Vagina (tissue), 2 donors: ENCODE results near the gene SELENOV. TPM values are rescaled to one million over a fixed set of nuclear protein-coding genes. Genes with fewer than 3 reads are reported as not detected.

ENCODE experiments used
- DNase-seq, 2 donors: peaks; one replicate each; pipeline ENCODE4 v3.0.0-alpha.2; 2017; ENCODE audit errors: extremely low spot score in 2 of 2
- H3K27ac ChIP-seq: fragments of 200-600 bp; sonication (generic); one replicate; pipeline ENCODE4 v1.5.1; 2019
- H3K27me3 ChIP-seq: fragments of 200-600 bp; sonication (generic); one replicate; pipeline ENCODE4 v1.5.1; 2019
- H3K36me3 ChIP-seq, 2 donors: fragments of 200-600 bp; sonication (generic); one replicate each; pipeline ENCODE4 v1.5.1; 2017 to 2019
- H3K4me1 ChIP-seq: fragments of 200-600 bp; sonication (generic); one replicate; pipeline ENCODE4 v1.5.1; 2019
- H3K4me3 ChIP-seq, 2 donors: fragments of 200-600 bp; sonication (generic); 1 replicate in 1 of 2; 2 replicates in 1 of 2; pipeline ENCODE4 v1.5.1; 2016 to 2019
- H3K9me3 ChIP-seq: fragments of 200-600 bp; sonication (generic); one replicate; pipeline ENCODE4 v1.5.1; 2019
- POLR2A ChIP-seq, 2 donors: fragments of 450-650 bp; IDR thresholded peaks; one replicate each; pipeline ENCODE4 v1.6.1; 2017; ENCODE audit warnings: antibody characterized with exemption in 2 of 2, mild to moderate bottlenecking in 2 of 2, moderate library complexity in 2 of 2
- POLR2AphosphoS5 ChIP-seq, 2 donors: sonication (generic); formaldehyde crosslinking; IDR thresholded peaks; one replicate each; pipeline ENCODE4 v1.9.0; 2017; ENCODE audit warnings: antibody characterized with exemption in 2 of 2, mild to moderate bottlenecking in 2 of 2, low read depth in 1 of 2; ENCODE audit not compliant: insufficient read depth in 1 of 2
- intact Hi-C: fragments of 100-400 bp; cut with DNase I; formaldehyde crosslinking; loops from one replicate; pipeline ENCODE4 v1.15.1; 2023
- total RNA-seq: library from RNA; depleted of rRNA; stranded (reverse); fragments of >200 nt; gene quantifications from one replicate; pipeline ENCODE4 v1.2.3, GENCODE V29; 2016
- TF ChIP-seq, protein P1 (sequence below), 3 experiments: fragments of 450-650 bp in 2 of 3; fragments of 200-600 bp in 1 of 3; sonication (generic) in 1 of 3; IDR thresholded peaks; one replicate each; pipeline ENCODE4 v1.5.1; 2017 to 2019; ENCODE audit warnings: antibody characterized with exemption in 3 of 3, mild to moderate bottlenecking in 2 of 3, moderate library complexity in 2 of 3

SELENOV gene
- total RNA-seq, 1 donor from 2014 or later = not detected

DNA sequence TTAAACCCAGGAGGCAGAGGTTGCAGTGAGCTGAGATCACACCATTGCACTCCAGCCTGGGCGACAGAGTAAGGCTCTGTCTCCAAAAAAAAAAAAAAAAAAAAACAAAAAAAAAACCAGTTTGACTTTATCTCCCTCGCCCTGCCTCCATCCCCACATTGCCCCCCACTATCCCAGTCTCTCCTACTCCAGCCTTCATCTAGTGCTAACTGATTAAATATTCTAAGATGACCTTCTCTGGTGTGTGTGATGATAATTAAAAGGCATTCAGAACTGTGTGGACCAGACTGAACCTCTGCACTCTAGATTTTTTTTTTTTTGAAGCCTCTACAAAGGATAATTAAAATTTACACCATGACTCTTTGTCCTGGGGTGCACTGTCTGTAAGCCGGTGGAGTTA, 22.2 kb upstream of the SELENOV start:
- Histone ChIP-seq H3K4me1 (peaks cover 2% of the 10 kb centered on the region), H3K36me3 (peaks cover 0 to 43% of the 10 kb centered on the region in 2 donors), H3K4me3 (no peak overlapping the region), H3K27me3 (no peaks in the 10 kb centered on the region), H3K9me3 (no peaks in the 10 kb centered on the region), H3K27ac (no peak overlapping the region)
- TF ChIP-seq POLR2AphosphoS5 (IDR thresholded peaks at IDR 0.05; ENCODE audit: insufficient read depth in 1 of 2, low read depth in 1 of 2) (no peak), POLR2A (IDR thresholded peaks at IDR 0.05) (no peak)
- TF ChIP-seq, protein P1, sequence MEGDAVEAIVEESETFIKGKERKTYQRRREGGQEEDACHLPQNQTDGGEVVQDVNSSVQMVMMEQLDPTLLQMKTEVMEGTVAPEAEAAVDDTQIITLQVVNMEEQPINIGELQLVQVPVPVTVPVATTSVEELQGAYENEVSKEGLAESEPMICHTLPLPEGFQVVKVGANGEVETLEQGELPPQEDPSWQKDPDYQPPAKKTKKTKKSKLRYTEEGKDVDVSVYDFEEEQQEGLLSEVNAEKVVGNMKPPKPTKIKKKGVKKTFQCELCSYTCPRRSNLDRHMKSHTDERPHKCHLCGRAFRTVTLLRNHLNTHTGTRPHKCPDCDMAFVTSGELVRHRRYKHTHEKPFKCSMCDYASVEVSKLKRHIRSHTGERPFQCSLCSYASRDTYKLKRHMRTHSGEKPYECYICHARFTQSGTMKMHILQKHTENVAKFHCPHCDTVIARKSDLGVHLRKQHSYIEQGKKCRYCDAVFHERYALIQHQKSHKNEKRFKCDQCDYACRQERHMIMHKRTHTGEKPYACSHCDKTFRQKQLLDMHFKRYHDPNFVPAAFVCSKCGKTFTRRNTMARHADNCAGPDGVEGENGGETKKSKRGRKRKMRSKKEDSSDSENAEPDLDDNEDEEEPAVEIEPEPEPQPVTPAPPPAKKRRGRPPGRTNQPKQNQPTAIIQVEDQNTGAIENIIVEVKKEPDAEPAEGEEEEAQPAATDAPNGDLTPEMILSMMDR (IDR thresholded peaks at IDR 0.05) = no peak
- DNase-seq = no peak
- intact Hi-C loops = no loop called here

DNA sequence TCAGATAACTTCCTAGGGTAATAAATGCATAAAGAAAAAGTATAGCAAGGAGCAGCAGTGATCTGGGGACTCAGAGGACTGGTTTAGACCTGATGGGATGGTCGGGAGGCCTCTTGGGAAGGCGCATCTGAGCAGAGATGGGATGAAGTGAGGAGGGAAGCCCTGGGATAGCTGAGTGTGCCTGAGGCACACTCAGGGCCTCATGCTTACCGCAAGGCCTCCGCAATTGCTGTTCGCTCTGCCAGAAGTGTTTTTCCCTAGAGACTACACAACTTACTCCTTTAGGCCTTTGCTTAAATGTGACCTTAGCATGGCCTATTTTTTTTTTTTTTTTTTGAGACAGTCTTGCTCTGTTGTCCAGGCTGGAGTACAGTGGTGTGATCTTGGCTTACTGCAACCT, 20.3 kb upstream of the SELENOV start:
- no peak for DNase-seq
- Histone ChIP-seq H3K27ac (no peak overlapping the region), H3K36me3 (peaks cover 0 to 25% of the 10 kb centered on the region in 2 donors), H3K4me3 (no peak overlapping the region), H3K27me3 (no peaks in the 10 kb centered on the region), H3K4me1 (peaks cover 19% of the 10 kb centered on the region), H3K9me3 (no peaks in the 10 kb centered on the region)
- intact Hi-C loops = no loop called here
- TF ChIP-seq POLR2AphosphoS5 (IDR thresholded peaks at IDR 0.05; ENCODE audit: insufficient read depth in 1 of 2, low read depth in 1 of 2) (no peak), POLR2A (IDR thresholded peaks at IDR 0.05) (no peak)
- TF ChIP-seq, protein P1 (IDR thresholded peaks at IDR 0.05) = no peak

DNA sequence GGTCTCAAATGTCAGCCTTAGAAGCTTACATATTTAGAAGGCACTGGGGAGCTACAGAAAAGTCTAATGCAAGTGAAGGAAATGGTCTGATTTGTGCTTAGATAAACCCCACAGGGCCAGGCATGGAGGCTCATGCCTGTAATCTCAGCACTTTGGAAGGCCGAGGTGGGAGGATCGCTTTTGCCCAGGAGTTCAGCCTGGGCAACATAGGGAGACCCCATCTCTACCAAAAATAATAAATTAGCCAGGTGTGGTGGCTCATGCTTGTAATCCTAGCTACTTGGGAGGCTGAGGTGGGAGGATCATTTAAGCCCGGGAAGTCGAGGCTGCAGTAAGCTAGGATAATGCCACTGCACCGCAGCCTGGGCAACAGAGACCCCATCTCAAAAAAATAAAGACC, 18.9 kb upstream of the SELENOV start:
- TF ChIP-seq, protein P1 (IDR thresholded peaks at IDR 0.05) = no peak
- TF ChIP-seq POLR2AphosphoS5 (IDR thresholded peaks at IDR 0.05; ENCODE audit: insufficient read depth in 1 of 2, low read depth in 1 of 2) (no peak), POLR2A (IDR thresholded peaks at IDR 0.05) (no peak)
- no peak overlapping the region for H3K27ac ChIP-seq
- no peaks in the 10 kb centered on the region for H3K9me3 ChIP-seq
- intact Hi-C loops = no loop called here
- H3K27me3 ChIP-seq = peaks cover 4% of the 10 kb centered on the region
- peaks cover 0 to 11% of the 10 kb centered on the region in 2 donors for H3K36me3 ChIP-seq
- DNase-seq = no peak
- no peak overlapping the region for H3K4me3 ChIP-seq
- peaks cover 19% of the 10 kb centered on the region for H3K4me1 ChIP-seq

DNA sequence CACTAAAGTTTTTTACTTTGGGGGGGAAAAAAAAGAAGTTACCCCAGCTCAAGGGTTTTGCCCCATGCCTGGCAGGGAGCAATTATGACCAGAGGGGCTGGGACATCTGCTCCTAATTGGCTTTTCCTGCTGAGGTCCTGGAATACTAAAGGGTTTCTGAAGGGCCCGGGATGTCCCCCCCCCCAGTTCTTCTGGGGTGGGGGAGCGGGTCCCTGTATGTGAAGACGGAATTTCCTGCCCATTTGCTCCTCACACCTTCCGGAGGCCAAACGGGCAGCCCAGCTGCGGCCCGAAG, 17.3 kb upstream of the SELENOV start:
- peak overlapping the region in 1 of 2 donors; percentile 16 for H3K4me3 ChIP-seq
- intact Hi-C loops = no loop called here

More for the DNA sequence above, 17.3 kb upstream of the SELENOV start:
- no peaks in the 10 kb centered on the region for H3K36me3 ChIP-seq
- peaks cover 4% of the 10 kb centered on the region for H3K27me3 ChIP-seq
- no peaks in the 10 kb centered on the region for H3K9me3 ChIP-seq
- H3K27ac ChIP-seq = no peak overlapping the region
- peaks cover 20% of the 10 kb centered on the region for H3K4me1 ChIP-seq
- DNase-seq = no peak
- TF ChIP-seq POLR2AphosphoS5 (IDR thresholded peaks at IDR 0.05; ENCODE audit: insufficient read depth in 1 of 2, low read depth in 1 of 2) (no peak), POLR2A (IDR thresholded peaks at IDR 0.05) (no peak)
- TF ChIP-seq, protein P1 (IDR thresholded peaks at IDR 0.05) = no peak
